T-helper 1 cell treated with Interleukin-12 subunit alpha and Interleukin-12 subunit beta and Interleukin-4 antibody, amounts not matched to agents 30 μg/mL and 1 μg/mL, for 36 hours (primary cell): ENCODE results near the gene GTF3C4.

ENCODE experiments used
- H3K27ac Mint-ChIP-seq: one replicate; pipeline ENCODE4 v1.8.0; 2021; ENCODE audit warnings: mild to moderate bottlenecking, mixed read lengths
- H3K27me3 Mint-ChIP-seq: one replicate; pipeline ENCODE4 v1.8.0; 2021; ENCODE audit warnings: low read depth, mixed read lengths
- H3K36me3 Mint-ChIP-seq: one replicate; pipeline ENCODE4 v1.8.0; 2021; ENCODE audit warnings: low read depth, mixed read lengths
- H3K4me1 Mint-ChIP-seq: one replicate; pipeline ENCODE4 v1.8.0; 2021; ENCODE audit warnings: low read depth, mixed read lengths
- H3K4me3 Mint-ChIP-seq: one replicate; pipeline ENCODE4 v1.8.0; 2021; ENCODE audit warnings: mild to moderate bottlenecking, moderate library complexity, mixed read lengths
- H3K9me3 Mint-ChIP-seq: one replicate; pipeline ENCODE4 v1.8.0; 2021; ENCODE audit warnings: mixed read lengths

GTF3C4 gene

GRCh38 chr9:132670457-132671391 lies at the start of gene GTF3C4:
GTF3C4 (plus strand) TSS chr9:132670464; CDS start chr9:132670599, 135 bp downstream.
- H3K4me1 Mint-ChIP-seq: peaks cover 33% of the 10 kb centered on the region
- H3K4me3 Mint-ChIP-seq: peak within 1 kb of the TSS; percentile 91
- peak within 1 kb of the TSS; percentile 85 for H3K27ac Mint-ChIP-seq
- no peaks in the 10 kb centered on the region for H3K27me3 Mint-ChIP-seq
- no peaks in the 10 kb centered on the region for H3K9me3 Mint-ChIP-seq
- H3K36me3 Mint-ChIP-seq: peaks cover 6% of the 10 kb centered on the region

- Mint-ChIP-seq H3K9me3 (no peaks in the 10 kb centered on the region), H3K27me3 (no peaks in the 10 kb centered on the region), H3K4me1 (peaks cover 2% of the 10 kb centered on the region), H3K27ac (no peak overlapping the region), H3K36me3 (peaks cover 7% of the 10 kb centered on the region), H3K4me3 (no peak overlapping the region)
Measured at GRCh38 chr9:132622159-132622558, 48.1 kb upstream of the GTF3C4 start.

- Mint-ChIP-seq H3K9me3 (no peaks in the 10 kb centered on the region), H3K27me3 (no peaks in the 10 kb centered on the region), H3K4me3 (no peak overlapping the region), H3K4me1 (no peaks in the 10 kb centered on the region), H3K27ac (no peak overlapping the region), H3K36me3 (peaks cover 11% of the 10 kb centered on the region)
Measured at GRCh38 chr9:132626285-132626684, 44.0 kb upstream of the GTF3C4 start.

GRCh38 chr9:132627106-132627505 lies 43.2 kb upstream of the GTF3C4 start:
- H3K9me3 Mint-ChIP-seq: no peaks in the 10 kb centered on the region
- no peak overlapping the region for H3K4me3 Mint-ChIP-seq
- H3K4me1 Mint-ChIP-seq: no peaks in the 10 kb centered on the region
- H3K36me3 Mint-ChIP-seq: peaks cover 11% of the 10 kb centered on the region
- H3K27me3 Mint-ChIP-seq: no peaks in the 10 kb centered on the region
- no peak overlapping the region for H3K27ac Mint-ChIP-seq

GRCh38 chr9:132627594-132627993 lies 42.7 kb upstream of the GTF3C4 start:
- H3K27me3 Mint-ChIP-seq: no peaks in the 10 kb centered on the region

GRCh38 chr9:132628746-132629145 lies 41.5 kb upstream of the GTF3C4 start:
- H3K27me3 Mint-ChIP-seq: no peaks in the 10 kb centered on the region
- H3K27ac Mint-ChIP-seq: no peak overlapping the region
- H3K9me3 Mint-ChIP-seq: no peaks in the 10 kb centered on the region
- peaks cover 11% of the 10 kb centered on the region for H3K36me3 Mint-ChIP-seq
- H3K4me3 Mint-ChIP-seq: no peak overlapping the region
- H3K4me1 Mint-ChIP-seq: no peaks in the 10 kb centered on the region

More at GRCh38 chr9:132627594-132627993, 42.7 kb upstream of the GTF3C4 start:
- no peak overlapping the region for H3K4me3 Mint-ChIP-seq
- H3K36me3 Mint-ChIP-seq: peaks cover 11% of the 10 kb centered on the region
- no peak overlapping the region for H3K27ac Mint-ChIP-seq
- H3K9me3 Mint-ChIP-seq: no peaks in the 10 kb centered on the region
- no peaks in the 10 kb centered on the region for H3K4me1 Mint-ChIP-seq

- Mint-ChIP-seq H3K27me3 (no peaks in the 10 kb centered on the region), H3K4me1 (no peaks in the 10 kb centered on the region), H3K9me3 (no peaks in the 10 kb centered on the region), H3K36me3 (peaks cover 10% of the 10 kb centered on the region), H3K27ac (no peak overlapping the region), H3K4me3 (no peak overlapping the region)
Measured at GRCh38 chr9:132630116-132630515, 40.1 kb upstream of the GTF3C4 start.

- Mint-ChIP-seq H3K27ac (no peak overlapping the region), H3K27me3 (no peaks in the 10 kb centered on the region), H3K4me1 (no peaks in the 10 kb centered on the region), H3K9me3 (no peaks in the 10 kb centered on the region), H3K4me3 (no peak overlapping the region), H3K36me3 (peaks cover 9% of the 10 kb centered on the region)
Measured at GRCh38 chr9:132630811-132631210, 39.5 kb upstream of the GTF3C4 start.

- Mint-ChIP-seq H3K27me3 (no peaks in the 10 kb centered on the region), H3K27ac (no peak overlapping the region), H3K36me3 (peaks cover 9% of the 10 kb centered on the region), H3K4me3 (no peak overlapping the region), H3K4me1 (no peaks in the 10 kb centered on the region), H3K9me3 (no peaks in the 10 kb centered on the region)
Measured at GRCh38 chr9:132631280-132631679, 39.0 kb upstream of the GTF3C4 start.

- Mint-ChIP-seq H3K4me3 (no peak overlapping the region), H3K9me3 (no peaks in the 10 kb centered on the region), H3K27me3 (no peaks in the 10 kb centered on the region), H3K4me1 (no peaks in the 10 kb centered on the region), H3K36me3 (peaks cover 9% of the 10 kb centered on the region), H3K27ac (no peak overlapping the region)
Measured at GRCh38 chr9:132631685-132632084, 38.6 kb upstream of the GTF3C4 start.

GRCh38 chr9:132632413-132633129 lies 37.7 kb upstream of the GTF3C4 start:
- no peak overlapping the region for H3K27ac Mint-ChIP-seq
- no peak overlapping the region for H3K4me3 Mint-ChIP-seq
- H3K9me3 Mint-ChIP-seq: no peaks in the 10 kb centered on the region
- peaks cover 11% of the 10 kb centered on the region for H3K36me3 Mint-ChIP-seq
- H3K27me3 Mint-ChIP-seq: no peaks in the 10 kb centered on the region
- H3K4me1 Mint-ChIP-seq: no peaks in the 10 kb centered on the region

- H3K4me1 Mint-ChIP-seq: no peaks in the 10 kb centered on the region
- no peak overlapping the region for H3K27ac Mint-ChIP-seq
- H3K27me3 Mint-ChIP-seq: no peaks in the 10 kb centered on the region
- H3K9me3 Mint-ChIP-seq: no peaks in the 10 kb centered on the region
- H3K36me3 Mint-ChIP-seq: peaks cover 9% of the 10 kb centered on the region
- no peak overlapping the region for H3K4me3 Mint-ChIP-seq
Measured at GRCh38 chr9:132634327-132634726, 35.9 kb upstream of the GTF3C4 start.

GRCh38 chr9:132637351-132637750 lies 32.9 kb upstream of the GTF3C4 start:
- Mint-ChIP-seq H3K9me3 (no peaks in the 10 kb centered on the region), H3K27ac (no peak overlapping the region), H3K36me3 (peaks cover 8% of the 10 kb centered on the region), H3K27me3 (no peaks in the 10 kb centered on the region), H3K4me1 (no peaks in the 10 kb centered on the region), H3K4me3 (no peak overlapping the region)

- Mint-ChIP-seq H3K27ac (peak overlapping the region; percentile 11), H3K9me3 (no peaks in the 10 kb centered on the region), H3K36me3 (peaks cover 8% of the 10 kb centered on the region)
Measured at GRCh38 chr9:132637801-132638200, 32.5 kb upstream of the GTF3C4 start.

GRCh38 chr9:132638240-132638639 lies 32.0 kb upstream of the GTF3C4 start:
- no peak overlapping the region for H3K27ac Mint-ChIP-seq
- no peaks in the 10 kb centered on the region for H3K9me3 Mint-ChIP-seq
- peaks cover 11% of the 10 kb centered on the region for H3K36me3 Mint-ChIP-seq
- H3K27me3 Mint-ChIP-seq: no peaks in the 10 kb centered on the region
- no peaks in the 10 kb centered on the region for H3K4me1 Mint-ChIP-seq
- H3K4me3 Mint-ChIP-seq: no peak overlapping the region

More at GRCh38 chr9:132637801-132638200, 32.5 kb upstream of the GTF3C4 start:
- Mint-ChIP-seq H3K27me3 (no peaks in the 10 kb centered on the region), H3K4me3 (no peak overlapping the region), H3K4me1 (no peaks in the 10 kb centered on the region)
